HepG2 (cell line): ENCODE results near the gene SMIM29. TPM values are rescaled to one million over a fixed set of nuclear protein-coding genes. Genes with fewer than 3 reads are reported as not detected.

Experiments used
- ADNP ChIP-seq: sonication (generic); formaldehyde crosslinking; IDR thresholded peaks from 2 replicates; pipeline ENCODE4 v1.4.0; 2020; ENCODE audit warnings: missing genetic modification reagents
- ATRX ChIP-seq: sonication (generic); formaldehyde crosslinking; IDR thresholded peaks from 2 replicates; pipeline ENCODE4 v1.4.0; 2020; ENCODE audit warnings: missing genetic modification reagents, borderline replicate concordance
- EZH2 ChIP-seq: conservative IDR thresholded peaks from 2 replicates; pipeline ENCODE4 v1.6.1; 2012; ENCODE audit warnings: mild to moderate bottlenecking, low read depth, low read length, moderate library complexity
- FOXJ3 ChIP-seq: sonication (generic); formaldehyde crosslinking; IDR thresholded peaks from 2 replicates; pipeline ENCODE4 v1.4.0; 2020; ENCODE audit warnings: missing genetic modification reagents, mild to moderate bottlenecking, borderline replicate concordance
- FOXM1 ChIP-seq: sonication (generic); formaldehyde crosslinking; IDR thresholded peaks from 2 replicates; pipeline ENCODE4 v1.5.0; 2020; ENCODE audit warnings: missing genetic modification reagents
- HOXA5 ChIP-seq: sonication (generic); formaldehyde crosslinking; IDR thresholded peaks from 2 replicates; pipeline ENCODE4 v1.4.0; 2020; ENCODE audit warnings: missing genetic modification reagents
- HOXD1 ChIP-seq: sonication (generic); formaldehyde crosslinking; IDR thresholded peaks from 2 replicates; pipeline ENCODE4 v1.5.0; 2020; ENCODE audit warnings: missing genetic modification reagents
- JUND ChIP-seq: sonication (generic); formaldehyde crosslinking; IDR thresholded peaks from 2 replicates; pipeline ENCODE4 v1.8.0; 2022; ENCODE audit warnings: mild to moderate bottlenecking, missing genetic modification reagents
- KLF13 ChIP-seq: sonication (generic); formaldehyde crosslinking; IDR thresholded peaks from 2 replicates; pipeline ENCODE4 v1.4.0; 2020; ENCODE audit warnings: mild to moderate bottlenecking, missing genetic modification reagents
- MEIS1 ChIP-seq: sonication (generic); formaldehyde crosslinking; IDR thresholded peaks from 2 replicates; pipeline ENCODE4 v1.9.0; 2021; ENCODE audit warnings: mild to moderate bottlenecking, missing genetic modification reagents, moderate library complexity, borderline replicate concordance
- MXD4 ChIP-seq: IDR thresholded peaks from 2 replicates; pipeline ENCODE4 v1.6.1; 2016; ENCODE audit warnings: mild to moderate bottlenecking, missing biosample characterization, missing genetic modification reagents
- MZF1 ChIP-seq: sonication (generic); formaldehyde crosslinking; IDR thresholded peaks from 2 replicates; pipeline ENCODE4 v1.8.1; 2023; ENCODE audit warnings: mild to moderate bottlenecking, missing genetic modification reagents, borderline replicate concordance
- PHB2 ChIP-seq: fragments of 450-650 bp; IDR thresholded peaks from 2 replicates; pipeline ENCODE4 v1.6.1; 2018; ENCODE audit not compliant: partially characterized antibody
- PHF21A ChIP-seq: sonication (generic); formaldehyde crosslinking; IDR thresholded peaks from 2 replicates; pipeline ENCODE4 v1.5.0; 2020; ENCODE audit warnings: mild to moderate bottlenecking, missing genetic modification reagents
- SIN3A ChIP-seq: IDR thresholded peaks from 2 replicates; pipeline ENCODE4 v1.6.1; 2011; ENCODE audit warnings: low read depth, mild to moderate bottlenecking, control low read depth, low read length, borderline replicate concordance
- SMAD9 ChIP-seq: sonication (generic); formaldehyde crosslinking; IDR thresholded peaks from 2 replicates; pipeline ENCODE4 v1.5.1; 2020; ENCODE audit warnings: mild to moderate bottlenecking, missing genetic modification reagents
- TP53 ChIP-seq: sonication (generic); formaldehyde crosslinking; conservative IDR thresholded peaks from 2 replicates; pipeline ENCODE4 v1.4.0; 2020; ENCODE audit warnings: missing genetic modification reagents
- XRCC5 ChIP-seq: fragments of 200-400 bp; formaldehyde crosslinking; optimal IDR thresholded peaks from 2 replicates; pipeline ENCODE3; 2017; ENCODE audit warnings: mild to moderate bottlenecking, low read length
- ZMYM3 ChIP-seq: sonication (generic); formaldehyde crosslinking; IDR thresholded peaks from 2 replicates; pipeline ENCODE4 v1.5.1; 2020; ENCODE audit warnings: mild to moderate bottlenecking, missing genetic modification reagents
- ZNF24 ChIP-seq: fragments of 450-650 bp; IDR thresholded peaks from 2 replicates; pipeline ENCODE4 v1.6.1; 2017; ENCODE audit warnings: antibody characterized with exemption, mild to moderate bottlenecking
- ZNF264 ChIP-seq: sonication (generic); formaldehyde crosslinking; IDR thresholded peaks from 2 replicates; pipeline ENCODE4 v1.4.0; 2020; ENCODE audit warnings: missing genetic modification reagents
- ZNF383 ChIP-seq: sonication (generic); formaldehyde crosslinking; IDR thresholded peaks from 2 replicates; pipeline ENCODE4 v1.4.0; 2020; ENCODE audit warnings: missing genetic modification reagents, mild to moderate bottlenecking, borderline replicate concordance
- ZNF761 ChIP-seq: sonication (generic); formaldehyde crosslinking; conservative IDR thresholded peaks from 2 replicates; pipeline ENCODE4 v1.4.0; 2020; ENCODE audit warnings: mild to moderate bottlenecking, missing genetic modification reagents
- ZNF883 ChIP-seq: sonication (generic); formaldehyde crosslinking; IDR thresholded peaks from 2 replicates; pipeline ENCODE4 v1.5.1; 2020; ENCODE audit warnings: mild to moderate bottlenecking, missing genetic modification reagents; ENCODE audit errors: not compliant biosample characterization
- polyA plus RNA-seq, 8 experiments: library from polyadenylated mRNA; depleted of rRNA in 3 of 8; stranded (reverse) in 7 of 8; unstranded in 1 of 8; fragments of >200 nt; fragmentation: Illumina TruSeq in 4 of 8; extraction: Trizol in 4 of 8; gene quantifications; 2 replicates each; pipeline versions ENCODE4 v1.2.1 to v1.2.3, GENCODE V29; 2011 to 2016; ENCODE audit warnings: low read depth in 4 of 8, missing spikeins in 1 of 8, mixed read lengths in 1 of 8; ENCODE audit not compliant: insufficient read depth in 1 of 8
- total RNA-seq, 5 experiments: library from RNA; depleted of rRNA; stranded (reverse); fragments of >200 nt; fragmentation: Illumina TruSeq; extraction: Trizol; gene quantifications; 2 replicates each; pipeline ENCODE4 v1.2.3, GENCODE V29; 2016; ENCODE audit warnings: low read depth in 1 of 5
- TF ChIP-seq, protein P1 (sequence below): sonication (generic); formaldehyde crosslinking; IDR thresholded peaks from 2 replicates; pipeline ENCODE4 v1.8.1; 2023; ENCODE audit warnings: mild to moderate bottlenecking, missing genetic modification reagents
- TF ChIP-seq, protein P2 (sequence below): IDR thresholded peaks from 2 replicates; pipeline ENCODE4 v1.6.1; 2016; ENCODE audit warnings: missing compliant biosample characterization, missing genetic modification reagents, borderline replicate concordance
- TF ChIP-seq, protein P3 (sequence below): sonication (generic); formaldehyde crosslinking; IDR thresholded peaks from 2 replicates; pipeline ENCODE4 v1.9.0; 2021; ENCODE audit warnings: missing genetic modification reagents, borderline replicate concordance
- TF ChIP-seq, protein P4 (sequence below): sonication (generic); formaldehyde crosslinking; IDR thresholded peaks from 2 replicates; pipeline ENCODE4 v1.4.0; 2020; ENCODE audit warnings: missing genetic modification reagents

The SMIM29 gene
- total and polyA plus RNA-seq, 2 of the 13 experiments (the other 11 are each of a cell fraction or from before 2014, with no cell fraction given), result 8.8 to 15.3 TPM

DNA sequence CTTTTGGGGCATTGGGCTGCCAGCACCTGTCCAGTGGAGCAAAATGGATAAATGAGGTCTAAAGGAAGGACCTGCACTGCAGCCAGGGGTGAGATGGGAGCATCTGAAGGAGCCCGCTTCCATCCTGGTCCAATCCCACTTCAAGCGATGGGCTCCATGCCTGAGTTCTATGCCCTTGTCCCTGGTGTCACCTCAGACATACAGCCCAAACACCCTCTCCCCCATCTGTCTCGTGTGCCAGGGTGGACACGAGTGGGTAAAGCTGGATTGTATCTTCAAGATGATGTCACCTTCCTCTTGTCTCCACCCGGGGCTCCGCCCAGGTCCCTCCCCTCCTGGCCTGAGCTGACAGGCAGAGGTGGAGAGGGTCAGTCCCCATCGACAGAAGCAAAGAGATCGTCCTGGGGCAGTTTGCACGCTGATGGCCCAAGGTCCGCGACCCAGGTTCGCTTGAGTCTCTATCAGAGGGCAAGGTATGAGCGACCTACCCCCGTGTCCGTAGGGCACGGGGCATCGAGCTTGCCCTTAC is 544 bp downstream of the SMIM29 start (continued):
- TF ChIP-seq ZMYM3 (CRISPR knock-in tag) (no peak; the same call in 1 of the 2 replicates), HOXA5 (CRISPR knock-in tag) (no peak), HOXD1 (no peak), ZNF383 (CRISPR knock-in tag) (peak; percentile 55; the same call in 1 of the 2 replicates), ADNP (CRISPR knock-in tag) (no peak), KLF13 (CRISPR knock-in tag) (peak; percentile 64; the same call in 1 of the 2 replicates), ZNF761 (CRISPR knock-in tag) (peak; percentile 50; the same call in 1 of the 2 replicates), MZF1 (CRISPR knock-in tag) (no peak; the same call in 1 of the 2 replicates), FOXJ3 (CRISPR knock-in tag) (peak; percentile 4; the same call in 1 of the 2 replicates), ZNF264 (CRISPR knock-in tag) (no peak), EZH2 (no peak), FOXM1 (CRISPR knock-in tag) (no peak), SMAD9 (CRISPR knock-in tag) (no peak), MXD4 (CRISPR knock-in tag) (no peak), ZNF24 (no peak), XRCC5 (no peak), ZNF883 (CRISPR knock-in tag) (no peak), JUND (no peak), SIN3A (no peak; the same call in 1 of the 2 replicates), PHB2 (no peak), MEIS1 (0 out of 2 replicates have a peak, but pooled peaks have one; percentile 61), TP53 (CRISPR knock-in tag) (no peak), ATRX (CRISPR knock-in tag) (no peak), PHF21A (CRISPR knock-in tag) (peak; percentile 1; the same call in 1 of the 2 replicates)
- TF ChIP-seq, protein P1, sequence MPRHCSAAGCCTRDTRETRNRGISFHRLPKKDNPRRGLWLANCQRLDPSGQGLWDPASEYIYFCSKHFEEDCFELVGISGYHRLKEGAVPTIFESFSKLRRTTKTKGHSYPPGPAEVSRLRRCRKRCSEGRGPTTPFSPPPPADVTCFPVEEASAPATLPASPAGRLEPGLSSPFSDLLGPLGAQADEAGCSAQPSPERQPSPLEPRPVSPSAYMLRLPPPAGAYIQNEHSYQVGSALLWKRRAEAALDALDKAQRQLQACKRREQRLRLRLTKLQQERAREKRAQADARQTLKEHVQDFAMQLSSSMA (CRISPR knock-in tag), result no peak
- TF ChIP-seq, protein P2, sequence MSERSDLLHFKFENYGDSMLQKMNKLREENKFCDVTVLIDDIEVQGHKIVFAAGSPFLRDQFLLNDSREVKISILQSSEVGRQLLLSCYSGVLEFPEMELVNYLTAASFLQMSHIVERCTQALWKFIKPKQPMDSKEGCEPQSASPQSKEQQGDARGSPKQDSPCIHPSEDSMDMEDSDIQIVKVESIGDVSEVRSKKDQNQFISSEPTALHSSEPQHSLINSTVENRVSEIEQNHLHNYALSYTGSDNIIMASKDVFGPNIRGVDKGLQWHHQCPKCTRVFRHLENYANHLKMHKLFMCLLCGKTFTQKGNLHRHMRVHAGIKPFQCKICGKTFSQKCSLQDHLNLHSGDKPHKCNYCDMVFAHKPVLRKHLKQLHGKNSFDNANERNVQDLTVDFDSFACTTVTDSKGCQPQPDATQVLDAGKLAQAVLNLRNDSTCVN (CRISPR knock-in tag), result 0 out of 2 replicates have a peak, but pooled peaks have one; percentile 17
- TF ChIP-seq, protein P3, sequence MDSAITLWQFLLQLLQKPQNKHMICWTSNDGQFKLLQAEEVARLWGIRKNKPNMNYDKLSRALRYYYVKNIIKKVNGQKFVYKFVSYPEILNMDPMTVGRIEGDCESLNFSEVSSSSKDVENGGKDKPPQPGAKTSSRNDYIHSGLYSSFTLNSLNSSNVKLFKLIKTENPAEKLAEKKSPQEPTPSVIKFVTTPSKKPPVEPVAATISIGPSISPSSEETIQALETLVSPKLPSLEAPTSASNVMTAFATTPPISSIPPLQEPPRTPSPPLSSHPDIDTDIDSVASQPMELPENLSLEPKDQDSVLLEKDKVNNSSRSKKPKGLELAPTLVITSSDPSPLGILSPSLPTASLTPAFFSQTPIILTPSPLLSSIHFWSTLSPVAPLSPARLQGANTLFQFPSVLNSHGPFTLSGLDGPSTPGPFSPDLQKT (CRISPR knock-in tag), result no peak
- TF ChIP-seq, protein P4, sequence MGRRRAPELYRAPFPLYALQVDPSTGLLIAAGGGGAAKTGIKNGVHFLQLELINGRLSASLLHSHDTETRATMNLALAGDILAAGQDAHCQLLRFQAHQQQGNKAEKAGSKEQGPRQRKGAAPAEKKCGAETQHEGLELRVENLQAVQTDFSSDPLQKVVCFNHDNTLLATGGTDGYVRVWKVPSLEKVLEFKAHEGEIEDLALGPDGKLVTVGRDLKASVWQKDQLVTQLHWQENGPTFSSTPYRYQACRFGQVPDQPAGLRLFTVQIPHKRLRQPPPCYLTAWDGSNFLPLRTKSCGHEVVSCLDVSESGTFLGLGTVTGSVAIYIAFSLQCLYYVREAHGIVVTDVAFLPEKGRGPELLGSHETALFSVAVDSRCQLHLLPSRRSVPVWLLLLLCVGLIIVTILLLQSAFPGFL, result no peak
